Endometrium (tissue), 2 donors: Measurements from ENCODE around the gene NOX5.
"Not testable (repeated sequence)": the region's sequence is repeated elsewhere in the genome, so short reads cannot be mapped to it uniquely, and the experiment has no call there.

Source experiments
- FAIRE-seq: peaks from 2 replicates; lab custom pipeline; 2012; peaks lifted over from hg19 to GRCh38; lab: Jason Lieb, UNC
- donor health status: control.
- donor health status: control.

The NOX5 gene

GRCh38 chr15:69014454-69014853 lies at the start of gene NOX5:
Gene NOX5 (plus strand): TSS chr15:69014695. CDS start chr15:69014736, 41 bp downstream.
- no peak for FAIRE-seq

GRCh38 chr15:68966996-68967395 lies 47.5 kb upstream of the NOX5 start:
- no peak for FAIRE-seq

GRCh38 chr15:68967948-68968347 lies 46.5 kb upstream of the NOX5 start:
- FAIRE-seq = no peak

GRCh38 chr15:68969298-68969697 lies 45.2 kb upstream of the NOX5 start:
- no peak for FAIRE-seq

- no peak for FAIRE-seq
Measured at GRCh38 chr15:68972201-68973065, 42.1 kb upstream of the NOX5 start.

- FAIRE-seq = not testable (repeated sequence)
Measured at GRCh38 chr15:68975651-68976160, 38.8 kb upstream of the NOX5 start.

GRCh38 chr15:68977426-68977825 lies 37.1 kb upstream of the NOX5 start:
- not testable (repeated sequence) for FAIRE-seq

GRCh38 chr15:68979006-68979405 lies 35.5 kb upstream of the NOX5 start:
- no peak for FAIRE-seq

- FAIRE-seq = no peak
Measured at GRCh38 chr15:68979816-68980215, 34.7 kb upstream of the NOX5 start.

- FAIRE-seq = no peak
Measured at GRCh38 chr15:68980786-68981185, 33.7 kb upstream of the NOX5 start.

GRCh38 chr15:68981941-68982340 lies 32.6 kb upstream of the NOX5 start:
- FAIRE-seq = no peak

- FAIRE-seq = no peak
Measured at GRCh38 chr15:68982976-68983563, 31.4 kb upstream of the NOX5 start.

- FAIRE-seq = no peak
Measured at GRCh38 chr15:68983961-68984481, 30.5 kb upstream of the NOX5 start.

- no peak for FAIRE-seq
Measured at GRCh38 chr15:68984586-68984985, 29.9 kb upstream of the NOX5 start.

- FAIRE-seq = no peak
Measured at GRCh38 chr15:68985361-68985891, 29.1 kb upstream of the NOX5 start.

- no peak for FAIRE-seq
Measured at GRCh38 chr15:68986322-68986721, 28.2 kb upstream of the NOX5 start.

- FAIRE-seq = no peak
Measured at GRCh38 chr15:68987120-68987519, 27.4 kb upstream of the NOX5 start.

GRCh38 chr15:68987676-68988075 lies 26.8 kb upstream of the NOX5 start:
- FAIRE-seq = no peak

GRCh38 chr15:68989541-68990230 lies 24.8 kb upstream of the NOX5 start:
- no peak for FAIRE-seq

- no peak for FAIRE-seq
Measured at GRCh38 chr15:68990231-68990991, 24.1 kb upstream of the NOX5 start.

GRCh38 chr15:68990992-68991500 lies 23.4 kb upstream of the NOX5 start:
- no peak for FAIRE-seq
